GM12878 (cell line): ENCODE measurements around the gene ABCG2. TPM values are rescaled to one million over a fixed set of nuclear protein-coding genes. Genes with fewer than 3 reads are reported as not detected.

Experiments used
- BMI1 ChIP-seq: fragments of 450-650 bp; IDR thresholded peaks from 2 replicates; pipeline ENCODE4 v1.6.1; 2016; ENCODE audit warnings: mild to moderate bottlenecking, moderate library complexity, borderline replicate concordance
- CEBPZ ChIP-seq: fragments of 150-350 bp; IDR thresholded peaks from 2 replicates; pipeline ENCODE4 v1.6.1; 2016; ENCODE audit warnings: low read depth, low read length
- MEF2B ChIP-seq: fragments of 450-650 bp; IDR thresholded peaks from 2 replicates; pipeline ENCODE4 v1.6.1; 2018; ENCODE audit warnings: mild to moderate bottlenecking, moderate library complexity; ENCODE audit not compliant: partially characterized antibody, poor library complexity, severe bottlenecking
- SUZ12 ChIP-seq: fragments of 200-600 bp; sonication (generic); IDR thresholded peaks from one replicate; pipeline ENCODE4 v1.6.1; 2018; ENCODE audit warnings: antibody characterized with exemption, mild to moderate bottlenecking; ENCODE audit not compliant: unreplicated experiment
- ZNF592 ChIP-seq: fragments of 450-650 bp; IDR thresholded peaks from 2 replicates; pipeline ENCODE4 v1.6.1; 2017; ENCODE audit warnings: mild to moderate bottlenecking, moderate library complexity
- ZNF687 ChIP-seq: fragments of 450-650 bp; IDR thresholded peaks from 2 replicates; pipeline ENCODE4 v1.6.1; 2017; ENCODE audit warnings: mild to moderate bottlenecking, moderate library complexity
- polyA plus RNA-seq, 11 experiments: library from polyadenylated mRNA; depleted of rRNA in 4 of 11; unstranded in 6 of 11; stranded (reverse) in 5 of 11; fragments of >200 nt; fragmentation: Nextera tagmentation in 4 of 11; fragmentation: Illumina TruSeq in 1 of 11; extraction: Ambion mirVana in 4 of 11; extraction: Trizol in 1 of 11; gene quantifications; 1 replicate in 1 of 11; 2 replicates in 10 of 11; pipeline versions ENCODE4 v1.2.1 to v1.2.3, GENCODE V29; 2011 to 2016; ENCODE audit warnings: inconsistent platforms in 2 of 11, missing spikeins in 2 of 11, low read depth in 1 of 11
- total RNA-seq, 4 experiments: library from RNA; depleted of rRNA in 3 of 4; stranded (reverse); fragments of >200 nt in 3 of 4; fragmentation: Illumina TruSeq in 1 of 4; extraction: Trizol in 1 of 4; gene quantifications; 2 replicates each; pipeline versions ENCODE4 v1.2.1 to v1.2.3, GENCODE V29; 2013 to 2021

Gene ABCG2
- total and polyA plus RNA-seq, 10 of the 15 experiments (the other 5 are each of a cell fraction or from before 2014, with no cell fraction given), result 0.03 to 0.06 (median 0.04) TPM; not detected in 7

- TF ChIP-seq CEBPZ, result no peak
- TF ChIP-seq SUZ12, result no peak
- TF ChIP-seq ZNF592, result no peak
- no peak for TF ChIP-seq BMI1
- no peak for TF ChIP-seq ZNF687
- TF ChIP-seq MEF2B, result no peak
Measured at GRCh38 chr4:88147799-88148217, 10.6 kb downstream of the ABCG2 start (continued).
